Measurements from ENCODE around the gene CPVL.
A peak's percentile ranks its signal among the peaks of the same experiment; 100 is the strongest.

CPVL gene

GRCh38 chr7:28999427-28999826 is 146.9 kb downstream of the CPVL start:
- DNase-seq = no peak

DNA sequence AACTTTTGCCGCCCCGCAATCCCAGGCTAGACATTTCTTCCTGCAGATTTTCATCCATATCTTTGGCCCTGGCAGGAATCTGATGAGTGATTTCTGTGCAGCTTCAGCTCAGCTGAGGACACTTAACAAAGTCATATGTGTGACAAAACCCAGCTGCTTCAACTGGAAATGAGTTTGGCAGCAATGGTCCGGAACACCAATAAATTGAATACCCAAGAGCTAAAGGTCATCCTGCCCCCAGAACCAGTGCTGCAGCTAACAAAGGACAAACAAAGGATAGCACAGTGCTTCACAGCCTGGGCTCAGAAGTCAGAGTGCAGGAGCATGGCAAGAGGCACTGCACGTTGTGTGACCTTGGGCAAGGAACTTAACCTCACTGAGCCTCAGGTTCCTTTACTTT is 148.2 kb downstream of the CPVL start:
- no peak for DNase-seq

- no peak for DNase-seq
These were observed 149.5 kb downstream of the CPVL start for GRCh38 chr7:28996836-28997235.

GRCh38 chr7:28993371-28993770 is 153.0 kb downstream of the CPVL start:
- DNase-seq = no peak

- DNase-seq = no peak
These were observed 153.5 kb downstream of the CPVL start for GRCh38 chr7:28992798-28993197.

- DNase-seq = no peak
These were observed 156.0 kb downstream of the CPVL start for GRCh38 chr7:28990200-28990960.

DNA sequence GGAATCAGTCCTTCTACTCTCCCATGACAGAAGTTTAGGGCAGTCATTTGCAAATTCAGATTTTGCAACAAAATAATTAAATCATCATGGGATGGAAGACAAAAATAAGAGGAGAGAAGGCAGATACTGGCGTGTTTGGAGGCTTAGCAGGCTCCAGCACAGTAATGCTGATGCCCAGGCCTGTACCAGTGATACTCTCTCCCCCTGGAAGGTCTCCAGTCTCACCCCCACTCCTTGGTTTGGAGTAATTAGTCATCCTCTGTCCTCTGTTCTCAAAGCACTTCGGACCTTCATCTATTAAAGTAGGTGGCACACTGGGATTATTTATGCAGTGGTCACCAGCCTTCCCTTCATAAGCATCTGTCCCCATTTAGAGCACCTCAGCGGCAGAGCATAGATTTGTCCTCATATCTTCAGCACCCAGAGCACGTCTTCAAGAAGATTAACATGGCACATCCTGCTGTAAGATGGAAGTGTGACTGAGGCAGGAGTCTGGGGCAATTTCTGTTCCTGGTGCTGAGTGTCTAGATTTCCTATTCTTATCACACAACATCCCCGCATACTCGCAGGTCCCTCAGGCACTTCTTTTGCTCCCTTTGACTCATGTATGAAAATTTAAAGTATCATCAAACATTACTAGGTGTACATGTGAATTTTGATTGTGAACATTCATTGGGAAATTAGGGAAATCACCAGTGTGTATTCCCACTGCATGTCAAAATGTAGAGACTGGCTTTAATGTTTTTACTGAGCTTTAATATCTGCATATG is 156.9 kb downstream of the CPVL start:
- DNase-seq = no peak

DNA sequence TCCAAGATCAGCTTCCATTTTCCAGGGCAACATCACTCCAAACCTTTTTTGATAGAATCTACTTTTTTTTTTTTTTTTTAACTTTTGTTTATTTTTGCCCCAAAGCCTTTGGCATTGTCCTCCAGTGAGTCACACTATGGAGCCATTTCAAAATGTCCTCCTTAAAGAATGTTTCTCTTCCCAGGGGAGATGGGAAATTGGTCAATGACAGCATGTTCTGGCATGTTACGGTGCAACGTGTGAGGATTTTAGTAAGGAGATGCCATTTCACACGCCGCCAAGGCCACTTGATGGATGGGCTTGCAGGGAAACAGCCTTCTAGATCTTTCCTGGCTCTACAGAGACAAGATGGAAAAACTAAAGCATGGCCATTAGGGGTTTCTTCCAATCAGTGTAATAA is 157.5 kb downstream of the CPVL start:
- DNase-seq = no peak

DNA sequence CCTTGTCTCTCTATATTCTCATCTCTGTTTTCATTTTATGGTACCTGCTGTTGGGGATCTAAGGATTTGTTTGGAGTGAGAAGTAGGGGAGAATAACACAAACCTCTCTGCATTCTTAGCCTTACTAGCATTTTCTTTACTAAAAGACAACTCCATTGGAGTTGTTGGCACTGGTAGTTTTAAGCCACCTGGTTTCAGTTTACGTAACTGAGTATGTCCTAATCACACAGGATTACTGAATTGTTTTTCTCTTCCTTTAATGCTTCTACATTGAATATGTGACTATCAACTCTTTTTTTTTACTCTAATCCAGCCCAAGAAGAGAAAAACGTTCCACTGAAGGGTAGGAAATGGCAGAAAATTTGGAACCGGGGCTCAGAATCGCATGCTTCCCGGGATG is 158.2 kb downstream of the CPVL start:
- DNase-seq = no peak

DNA sequence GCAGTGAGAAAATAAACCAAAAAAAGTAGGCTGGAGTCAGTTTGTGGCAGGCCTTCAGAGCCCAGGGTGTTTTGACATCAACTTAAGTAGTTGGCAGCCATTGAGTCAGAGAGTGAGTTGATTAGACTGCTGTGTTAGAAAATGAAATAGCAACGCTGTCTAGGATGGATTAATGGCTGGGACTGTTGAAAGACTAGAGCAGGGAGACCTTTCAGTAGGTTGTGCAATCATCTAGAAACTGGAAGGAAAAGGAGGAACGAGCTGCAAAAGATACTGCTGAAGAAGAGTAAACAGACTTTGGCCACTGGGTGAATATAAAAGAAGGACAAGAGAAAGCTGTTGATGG is 159.6 kb downstream of the CPVL start:
- peak in 1 of 2 donors; percentile 18 for DNase-seq

- DNase-seq = no peak
These were observed 160.1 kb downstream of the CPVL start for GRCh38 chr7:28986028-28986764.

GRCh38 chr7:28984631-28985030 is 161.7 kb downstream of the CPVL start:
- peak in 1 of 2 donors; percentile 35 for DNase-seq

DNA sequence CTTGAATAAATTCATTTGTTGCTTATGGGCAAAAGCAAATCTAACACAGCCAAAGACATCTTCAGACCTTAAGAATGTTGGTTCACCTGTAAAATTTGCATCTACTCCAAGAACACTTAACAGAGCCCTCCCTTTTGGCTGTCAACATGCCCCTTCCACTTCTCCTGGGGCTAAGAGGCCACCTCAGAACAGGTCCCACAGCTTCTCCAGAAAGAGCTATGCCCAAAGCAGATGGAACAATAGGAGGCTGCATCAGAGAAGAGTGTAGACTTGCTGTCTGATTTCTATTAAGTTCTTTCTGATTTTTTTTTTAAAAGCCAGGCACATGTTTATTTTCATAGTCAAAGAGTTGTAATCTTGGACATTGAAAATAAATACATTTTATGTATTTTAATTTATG is 162.1 kb downstream of the CPVL start:
- DNase-seq = no peak

GRCh38 chr7:28983396-28984190 is 162.7 kb downstream of the CPVL start:
- no peak for DNase-seq

GRCh38 chr7:28981161-28981465 is 165.2 kb downstream of the CPVL start:
- peak in 1 of 2 donors; percentile 60 for DNase-seq

GRCh38 chr7:28980451-28981160 is 165.7 kb downstream of the CPVL start:
- DNase-seq = no peak

DNA sequence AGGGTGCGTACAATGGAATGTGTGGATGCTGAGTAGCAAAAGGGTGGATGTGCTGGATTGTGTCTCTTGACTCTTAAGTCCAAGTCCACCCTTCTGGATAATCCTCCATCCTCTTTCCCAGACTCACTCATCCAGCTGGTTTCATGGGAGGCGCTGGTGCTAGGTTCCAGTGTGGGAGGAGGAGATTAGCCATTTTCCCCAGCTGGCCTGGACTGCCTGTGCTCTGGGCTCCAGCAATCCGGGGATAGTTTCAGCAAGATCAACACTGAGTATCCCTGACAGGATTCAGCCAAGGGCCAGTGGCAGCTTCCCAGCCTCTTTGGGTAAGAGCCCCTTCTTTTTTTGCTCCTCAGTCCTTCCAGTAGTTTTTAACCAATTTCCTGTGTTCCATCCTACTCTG is 166.6 kb downstream of the CPVL start:
- DNase-seq = no peak

GRCh38 chr7:28977881-28978280 is 168.5 kb downstream of the CPVL start:
- no peak for DNase-seq

DNA sequence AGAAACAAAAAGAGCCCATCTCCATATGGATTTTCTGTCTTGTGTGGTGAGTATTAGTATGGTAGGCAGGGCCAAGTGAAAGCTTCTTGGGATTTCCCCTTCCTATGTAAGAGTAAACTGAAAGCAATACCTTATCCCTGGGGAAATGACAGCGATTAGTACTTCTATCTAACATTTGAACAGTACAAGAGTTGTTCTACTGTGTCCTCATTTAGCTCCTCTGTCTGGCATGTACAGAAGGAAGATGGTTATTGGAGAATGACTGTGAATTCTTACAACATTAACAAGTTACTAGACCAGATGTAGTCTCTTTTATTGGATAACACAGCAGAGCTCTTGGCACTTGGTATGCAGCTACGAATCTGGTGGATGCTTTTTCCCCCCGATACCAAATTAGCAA is 170.3 kb downstream of the CPVL start:
- no peak for DNase-seq

- DNase-seq = no peak
These were observed 172.7 kb downstream of the CPVL start for GRCh38 chr7:28973591-28973990.

GRCh38 chr7:28964056-28964455 is 182.3 kb downstream of the CPVL start:
- DNase-seq = no peak

- no peak for DNase-seq
These were observed 184.4 kb downstream of the CPVL start for GRCh38 chr7:28961972-28962371.

All from hippocampal formation (tissue), 2 donors.